GM21737 (cell line): ENCODE measurements around the gene SPATS2L.
A peak's percentile ranks its signal among the peaks of the same experiment; 100 is the strongest.

Source experiments
- ATAC-seq: cut with Tn5 transposase; IDR thresholded peaks from one replicate; pipeline ENCODE4 v1.9.1; 2021; ENCODE audit warnings: mild to moderate bottlenecking, moderate library complexity; ENCODE audit not compliant: unreplicated experiment

The SPATS2L gene

GRCh38 chr2:200306196-200306930 lies at the start of gene SPATS2L:
SPATS2L (plus strand) TSS chr2:200306693; CDS start chr2:200389245, 82,552 bp downstream.
- ATAC-seq, result peak; percentile 47

GRCh38 chr2:200257570-200257969 lies 48.9 kb upstream of the SPATS2L start:
- no peak for ATAC-seq

- no peak for ATAC-seq
Observed at GRCh38 chr2:200258081-200258480, 48.4 kb upstream of the SPATS2L start.

GRCh38 chr2:200258881-200259576 lies 47.5 kb upstream of the SPATS2L start:
- no peak for ATAC-seq

GRCh38 chr2:200259577-200259957 lies 46.9 kb upstream of the SPATS2L start:
- ATAC-seq, result no peak

- no peak for ATAC-seq
Observed at GRCh38 chr2:200262047-200262446, 44.4 kb upstream of the SPATS2L start.

- ATAC-seq, result no peak
Observed at GRCh38 chr2:200263279-200263678, 43.2 kb upstream of the SPATS2L start.

GRCh38 chr2:200264631-200265030 lies 41.9 kb upstream of the SPATS2L start:
- ATAC-seq, result no peak

GRCh38 chr2:200266406-200266805 lies 40.1 kb upstream of the SPATS2L start:
- ATAC-seq, result no peak

GRCh38 chr2:200267350-200267749 lies 39.1 kb upstream of the SPATS2L start:
- no peak for ATAC-seq

- no peak for ATAC-seq
Observed at GRCh38 chr2:200270732-200271131, 35.8 kb upstream of the SPATS2L start.

- ATAC-seq, result no peak
Observed at GRCh38 chr2:200272320-200272719, 34.2 kb upstream of the SPATS2L start.

- no peak for ATAC-seq
Observed at GRCh38 chr2:200274116-200275075, 32.1 kb upstream of the SPATS2L start.

- ATAC-seq, result no peak
Observed at GRCh38 chr2:200275295-200276013, 31.0 kb upstream of the SPATS2L start.

GRCh38 chr2:200276472-200276871 lies 30.0 kb upstream of the SPATS2L start:
- ATAC-seq, result no peak

- no peak for ATAC-seq
Observed at GRCh38 chr2:200278694-200279316, 27.7 kb upstream of the SPATS2L start.

GRCh38 chr2:200279857-200280256 lies 26.6 kb upstream of the SPATS2L start:
- no peak for ATAC-seq

GRCh38 chr2:200286578-200286977 lies 19.9 kb upstream of the SPATS2L start:
- ATAC-seq, result no peak

GRCh38 chr2:200288670-200289429 lies 17.6 kb upstream of the SPATS2L start:
- no peak for ATAC-seq
